GM23338 (cell line): Measurements from ENCODE around the gene FMO2. TPM values are rescaled to one million over a fixed set of nuclear protein-coding genes. Genes with fewer than 3 reads are reported as not detected.
"Not testable (repeated sequence)": the region's sequence is repeated elsewhere in the genome, so short reads cannot be mapped to it uniquely, and the experiment has no call there.

Experiments
- ATAC-seq: fragments of 200-7000 bp; cut with Tn5 transposase; 3 replicates; pipeline ENCODE4 v1.9.1; 2020
- DNase-seq: peaks from one replicate; pipeline ENCODE4 v3.0.0-alpha.2; 2015; ENCODE audit warnings: low spot score
- H2AFZ ChIP-seq: fragments of 200-600 bp; sonication (generic); 2 replicates; pipeline ENCODE4 v1.8.0; 2016; ENCODE audit warnings: antibody characterized with exemption, mild to moderate bottlenecking, moderate library complexity
- H3F3A ChIP-seq: fragments of 200-600 bp; sonication (generic); replicated peaks from 2 replicates; pipeline ENCODE4 v1.8.0; 2017; ENCODE audit warnings: antibody characterized with exemption, mixed run types, low read depth
- H3K27ac ChIP-seq: fragments of 200-600 bp; sonication (generic); 2 replicates; pipeline ENCODE4 v1.6.1; 2016; ENCODE audit warnings: low read depth
- H3K27me3 ChIP-seq: fragments of 200-600 bp; sonication (generic); 2 replicates; pipeline ENCODE4 v1.8.0; 2016; ENCODE audit warnings: mild to moderate bottlenecking, mixed run types, moderate library complexity; ENCODE audit not compliant: insufficient read depth
- H3K36me3 ChIP-seq: fragments of 200-600 bp; sonication (generic); 2 replicates; pipeline ENCODE4 v1.8.0; 2016; ENCODE audit warnings: mild to moderate bottlenecking; ENCODE audit not compliant: insufficient read depth
- H3K4me1 ChIP-seq: fragments of 200-600 bp; sonication (generic); 2 replicates; pipeline ENCODE4 v1.8.0; 2016; ENCODE audit warnings: mild to moderate bottlenecking, moderate library complexity; ENCODE audit not compliant: insufficient read depth
- H3K4me2 ChIP-seq: fragments of 200-600 bp; sonication (generic); 2 replicates; pipeline ENCODE4 v1.7.1; 2017; ENCODE audit warnings: mixed run types
- H3K4me3 ChIP-seq: fragments of 200-600 bp; sonication (generic); 2 replicates; pipeline ENCODE4 v1.6.1; 2016; ENCODE audit warnings: mixed run types
- H3K79me2 ChIP-seq: fragments of 200-600 bp; sonication (generic); replicated peaks from 2 replicates; pipeline ENCODE4 v1.8.0; 2017; ENCODE audit warnings: mild to moderate bottlenecking; ENCODE audit not compliant: insufficient read depth
- H3K9me2 ChIP-seq: fragments of 200-600 bp; sonication (generic); 2 replicates; pipeline ENCODE4 v1.8.0; 2017; ENCODE audit not compliant: insufficient read depth
- H4K20me1 ChIP-seq: fragments of 200-600 bp; sonication (generic); replicated peaks from 2 replicates; pipeline ENCODE4 v1.8.0; 2017; ENCODE audit warnings: mild to moderate bottlenecking; ENCODE audit not compliant: insufficient read depth
- H3K27ac Mint-ChIP-seq: 2 replicates; pipeline ENCODE4 v1.8.0; 2020; ENCODE audit warnings: inconsistent platforms, mild to moderate bottlenecking, moderate library complexity, mixed read lengths
- H3K27me3 Mint-ChIP-seq: 3 replicates; pipeline ENCODE4 v1.8.0; 2022; ENCODE audit warnings: low read depth, mild to moderate bottlenecking, moderate library complexity, mixed read lengths, inconsistent platforms; ENCODE audit not compliant: insufficient read depth, poor library complexity
- H3K36me3 Mint-ChIP-seq: 3 replicates; pipeline ENCODE4 v1.8.0; 2021; ENCODE audit warnings: low read depth, mild to moderate bottlenecking, inconsistent platforms, moderate library complexity, mixed read lengths
- H3K4me1 Mint-ChIP-seq: 3 replicates; pipeline ENCODE4 v1.8.0; 2020; ENCODE audit warnings: mild to moderate bottlenecking, inconsistent platforms, mixed read lengths
- H3K4me3 Mint-ChIP-seq: 3 replicates; pipeline ENCODE4 v1.8.0; 2021; ENCODE audit warnings: moderate library complexity, mild to moderate bottlenecking, inconsistent platforms, mixed read lengths
- H3K9me3 Mint-ChIP-seq: 3 replicates; pipeline ENCODE4 v1.8.0; 2020; ENCODE audit warnings: moderate library complexity, mild to moderate bottlenecking, inconsistent platforms, mixed read lengths
- CREB1 ChIP-seq: fragments of 250-450 bp; sonication (Bioruptor Pico); IDR thresholded peaks from 2 replicates; pipeline ENCODE4 v1.5.0; 2020; ENCODE audit warnings: low read depth, mild to moderate bottlenecking, moderate library complexity
- CTCF ChIP-seq, 2 experiments: fragments of 200-600 bp in 1 of 2; sonication (generic) in 1 of 2; conservative IDR thresholded peaks; 2 replicates each; pipeline versions ENCODE4 v1.5.1 to v1.6.1; 2016 to 2017; ENCODE audit warnings: antibody characterized with exemption in 2 of 2, low read depth in 2 of 2, mild to moderate bottlenecking in 2 of 2, moderate library complexity in 1 of 2
- ETS1 ChIP-seq: IDR thresholded peaks from 2 replicates; pipeline ENCODE4 v1.6.1; 2016; ENCODE audit warnings: antibody characterized with exemption
- EZH2 ChIP-seq: fragments of 200-600 bp; sonication (generic); IDR thresholded peaks from one replicate; pipeline ENCODE4 v1.8.0; 2017; ENCODE audit warnings: antibody characterized with exemption, mild to moderate bottlenecking, low read depth; ENCODE audit not compliant: unreplicated experiment
- EZH2phosphoT487 ChIP-seq: fragments of 200-600 bp; sonication (generic); IDR thresholded peaks from one replicate; pipeline ENCODE4 v1.8.1; 2018; ENCODE audit warnings: antibody characterized with exemption; ENCODE audit not compliant: unreplicated experiment
- JUNB ChIP-seq: IDR thresholded peaks from one replicate; pipeline ENCODE4 v1.6.1; 2016; ENCODE audit warnings: antibody characterized with exemption; ENCODE audit not compliant: unreplicated experiment
- NANOG ChIP-seq: IDR thresholded peaks from 2 replicates; pipeline ENCODE4 v1.6.1; 2016; ENCODE audit warnings: antibody characterized with exemption, borderline replicate concordance
- POLR2AphosphoS5 ChIP-seq: IDR thresholded peaks from 2 replicates; pipeline ENCODE4 v1.6.1; 2016; ENCODE audit warnings: antibody characterized with exemption, low read depth
- REST ChIP-seq: IDR thresholded peaks from one replicate; pipeline ENCODE4 v1.6.1; 2018; ENCODE audit warnings: antibody characterized with exemption; ENCODE audit not compliant: unreplicated experiment
- STAT1 ChIP-seq: IDR thresholded peaks from one replicate; pipeline ENCODE4 v1.6.1; 2016; ENCODE audit warnings: antibody characterized with exemption; ENCODE audit not compliant: unreplicated experiment
- ZNF114 ChIP-seq: fragments of 250-450 bp; sonication (Bioruptor Pico); IDR thresholded peaks from 2 replicates; pipeline ENCODE4 v1.5.0; 2020; ENCODE audit warnings: mild to moderate bottlenecking, moderate library complexity
- ZNF331 ChIP-seq: fragments of 250-450 bp; sonication (Bioruptor Pico); IDR thresholded peaks from 2 replicates; pipeline ENCODE4 v1.5.0; 2020; ENCODE audit warnings: low read depth, mild to moderate bottlenecking, moderate library complexity
- polyA plus RNA-seq: library from polyadenylated mRNA; unstranded; fragments of >200 nt; fragmentation: Nextera tagmentation; extraction: Ambion mirVana; gene quantifications from 2 replicates; pipeline ENCODE4 v1.2.1, GENCODE V29; 2016
- total RNA-seq: library from RNA; depleted of rRNA; stranded (reverse); fragments of >200 nt; shearing (Covaris generic); gene quantifications from 2 replicates; pipeline ENCODE4 v1.2.3, GENCODE V29; 2014

The FMO2 gene
- total and polyA plus RNA-seq, 2 experiments from 2014 or later: 0.31 TPM; not detected in 1

GRCh38 chr1:171233183-171233582, 48.1 kb downstream of the FMO2 start (continued):
- TF ChIP-seq POLR2AphosphoS5: no peak
- no peak for TF ChIP-seq ZNF114 (CRISPR knock-in tag)
- no peak for TF ChIP-seq ZNF331
- no peak for TF ChIP-seq ETS1
- no peak for TF ChIP-seq STAT1
- no peak for TF ChIP-seq JUNB
- TF ChIP-seq EZH2: no peak

GRCh38 chr1:171236231-171236630, 51.1 kb downstream of the FMO2 start:
- H3K4me3 ChIP-seq, H3K27ac ChIP-seq, H3K4me2 ChIP-seq, H3K79me2 ChIP-seq, H3K36me3 ChIP-seq, H3K27me3 Mint-ChIP-seq, H3F3A ChIP-seq, H2AFZ ChIP-seq, ATAC-seq, H3K9me2 ChIP-seq, H4K20me1 ChIP-seq, H3K27me3 ChIP-seq, DNase-seq, H3K4me1 ChIP-seq, H3K36me3 Mint-ChIP-seq, H3K4me1 Mint-ChIP-seq, H3K27ac Mint-ChIP-seq, H3K4me3 Mint-ChIP-seq: not testable (repeated sequence)
- peaks cover 14% of the 10 kb centered on the region; the same call in 2 of the 3 replicates for H3K9me3 Mint-ChIP-seq

GRCh38 chr1:171243878-171244277, 58.8 kb downstream of the FMO2 start:
- no peak for TF ChIP-seq ZNF331
- TF ChIP-seq STAT1: no peak
- no peak for TF ChIP-seq EZH2phosphoT487
- no peak for TF ChIP-seq REST
- no peak for TF ChIP-seq CREB1 (CRISPR knock-in tag)
- no peak for TF ChIP-seq POLR2AphosphoS5
- no peak for TF ChIP-seq ETS1
- TF ChIP-seq ZNF114 (CRISPR knock-in tag): no peak
- TF ChIP-seq EZH2: no peak
- no peak for TF ChIP-seq CTCF (conservative IDR thresholded peaks at IDR 0.05; ENCODE audit: low read depth in 2 of 2)
- no peak for TF ChIP-seq NANOG
- no peaks in the 10 kb centered on the region; the same call in 2 of the 3 replicates for H3K36me3 Mint-ChIP-seq
- Histone ChIP-seq H4K20me1 (no peaks in the 10 kb centered on the region), H3K27ac (no peak overlapping the region), H3K27me3 (peaks cover 6% of the 10 kb centered on the region; the same call in 1 of the 2 replicates), H3F3A (no peaks in the 10 kb centered on the region), H2AFZ (no peak overlapping the region), H3K79me2 (no peaks in the 10 kb centered on the region), H3K4me1 (no peaks in the 10 kb centered on the region), H3K4me2 (no peak overlapping the region), H3K4me3 (no peak overlapping the region), H3K9me2 (0 out of 2 replicates have a peak, but pooled peaks cover 6% of the 10 kb centered on the region), H3K36me3 (no peaks in the 10 kb centered on the region)
- no peaks in the 10 kb centered on the region for H3K27me3 Mint-ChIP-seq
- no peaks in the 10 kb centered on the region for H3K4me1 Mint-ChIP-seq
- DNase-seq (no peak), ATAC-seq (no peak)
- H3K4me3 Mint-ChIP-seq: no peak overlapping the region
- no peak overlapping the region for H3K27ac Mint-ChIP-seq
- H3K9me3 Mint-ChIP-seq: peaks cover 9% of the 10 kb centered on the region; the same call in 1 of the 3 replicates
